ENCODE results near the gene FKBP9.
"Not testable (repeated sequence)": the region's sequence is repeated elsewhere in the genome, so short reads cannot be mapped to it uniquely, and the experiment has no call there.

The FKBP9 gene

GRCh38 chr7:32964461-32965159 is 7.4 kb downstream of the FKBP9 start:
- TF ChIP-seq, protein P1, sequence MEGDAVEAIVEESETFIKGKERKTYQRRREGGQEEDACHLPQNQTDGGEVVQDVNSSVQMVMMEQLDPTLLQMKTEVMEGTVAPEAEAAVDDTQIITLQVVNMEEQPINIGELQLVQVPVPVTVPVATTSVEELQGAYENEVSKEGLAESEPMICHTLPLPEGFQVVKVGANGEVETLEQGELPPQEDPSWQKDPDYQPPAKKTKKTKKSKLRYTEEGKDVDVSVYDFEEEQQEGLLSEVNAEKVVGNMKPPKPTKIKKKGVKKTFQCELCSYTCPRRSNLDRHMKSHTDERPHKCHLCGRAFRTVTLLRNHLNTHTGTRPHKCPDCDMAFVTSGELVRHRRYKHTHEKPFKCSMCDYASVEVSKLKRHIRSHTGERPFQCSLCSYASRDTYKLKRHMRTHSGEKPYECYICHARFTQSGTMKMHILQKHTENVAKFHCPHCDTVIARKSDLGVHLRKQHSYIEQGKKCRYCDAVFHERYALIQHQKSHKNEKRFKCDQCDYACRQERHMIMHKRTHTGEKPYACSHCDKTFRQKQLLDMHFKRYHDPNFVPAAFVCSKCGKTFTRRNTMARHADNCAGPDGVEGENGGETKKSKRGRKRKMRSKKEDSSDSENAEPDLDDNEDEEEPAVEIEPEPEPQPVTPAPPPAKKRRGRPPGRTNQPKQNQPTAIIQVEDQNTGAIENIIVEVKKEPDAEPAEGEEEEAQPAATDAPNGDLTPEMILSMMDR (conservative IDR thresholded peaks at IDR 0.05), result peak; percentile 46
- H3K27ac ChIP-seq, result not testable (repeated sequence)

- H3K27ac ChIP-seq, result not testable (repeated sequence)
Observed at GRCh38 chr7:32966489-32967267, 9.4 kb downstream of the FKBP9 start.

GRCh38 chr7:32967268-32967582 is 10.0 kb downstream of the FKBP9 start:
- H3K27ac ChIP-seq, result not testable (repeated sequence)

GRCh38 chr7:32971967-32972366 is 14.7 kb downstream of the FKBP9 start:
- not testable (repeated sequence) for H3K27ac ChIP-seq

GRCh38 chr7:32977159-32977558 is 19.9 kb downstream of the FKBP9 start:
- not testable (repeated sequence) for H3K27ac ChIP-seq

- H3K27ac ChIP-seq, result not testable (repeated sequence)
Observed at GRCh38 chr7:32979246-32979645, 22.0 kb downstream of the FKBP9 start.

DNA sequence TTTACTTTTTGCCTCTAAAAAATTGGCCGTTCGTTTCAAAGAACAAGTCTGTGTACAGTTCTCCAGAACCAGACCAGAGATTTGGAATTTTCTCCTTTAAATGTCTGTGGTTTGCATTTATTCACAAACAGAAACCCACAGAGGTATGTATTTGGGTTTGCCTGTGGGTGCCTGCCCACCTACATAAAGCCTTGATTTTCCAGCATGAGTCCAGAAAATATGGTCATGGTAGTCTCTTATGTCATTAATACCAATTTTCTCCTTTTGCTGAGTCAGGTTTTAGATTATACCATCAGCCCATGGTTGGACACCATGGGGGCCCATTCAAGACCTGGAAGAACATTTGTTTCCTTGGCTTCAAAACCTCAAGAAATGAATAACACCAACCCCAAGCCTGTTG is 22.7 kb downstream of the FKBP9 start:
- H3K27ac ChIP-seq, result not testable (repeated sequence)

- H3K27ac ChIP-seq, result not testable (repeated sequence)
Observed at GRCh38 chr7:32988148-32988547, 30.9 kb downstream of the FKBP9 start.

- peak overlapping the region; percentile 49; the same call in 1 of the 2 replicates for H3K27ac ChIP-seq
Observed at GRCh38 chr7:32991068-32991585, 33.9 kb downstream of the FKBP9 start.

DNA sequence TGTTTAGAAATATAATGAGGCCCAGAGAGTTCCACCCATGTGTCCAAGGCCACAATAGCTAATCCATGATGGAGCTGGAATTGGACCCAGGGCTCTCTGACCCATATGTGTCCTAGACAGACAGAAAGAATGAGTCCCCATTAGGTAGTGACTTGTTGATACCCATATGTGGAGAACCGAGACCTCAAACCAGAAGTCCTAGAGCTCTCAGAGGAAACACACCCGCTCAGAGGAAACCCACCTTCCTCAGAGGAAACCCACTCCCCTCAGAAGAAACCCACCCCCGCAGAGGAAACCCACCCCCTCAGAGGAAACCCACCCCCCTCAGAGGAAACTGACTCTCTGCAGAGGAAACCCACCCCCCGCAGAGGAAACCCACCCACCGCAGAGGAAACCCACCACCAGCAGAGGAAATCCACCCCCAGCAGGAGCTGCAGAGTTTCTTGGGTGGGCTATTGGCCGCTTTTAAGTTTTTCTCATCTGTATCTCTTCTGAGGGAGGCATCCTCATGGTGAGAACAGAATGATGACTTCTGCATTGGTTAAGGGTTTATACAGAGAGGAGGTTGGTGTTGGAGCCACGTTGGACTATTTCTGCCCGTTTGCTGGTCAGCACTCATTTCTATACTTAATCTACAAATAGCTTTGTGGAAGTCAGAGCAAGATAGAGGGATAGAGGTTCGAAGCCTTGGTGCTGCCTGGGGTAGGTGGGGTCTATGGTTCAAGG is 34.9 kb downstream of the FKBP9 start:
- not testable (repeated sequence) for H3K27ac ChIP-seq

- H3K27ac ChIP-seq, result not testable (repeated sequence)
Observed at GRCh38 chr7:32992750-32993149, 35.5 kb downstream of the FKBP9 start.

DNA sequence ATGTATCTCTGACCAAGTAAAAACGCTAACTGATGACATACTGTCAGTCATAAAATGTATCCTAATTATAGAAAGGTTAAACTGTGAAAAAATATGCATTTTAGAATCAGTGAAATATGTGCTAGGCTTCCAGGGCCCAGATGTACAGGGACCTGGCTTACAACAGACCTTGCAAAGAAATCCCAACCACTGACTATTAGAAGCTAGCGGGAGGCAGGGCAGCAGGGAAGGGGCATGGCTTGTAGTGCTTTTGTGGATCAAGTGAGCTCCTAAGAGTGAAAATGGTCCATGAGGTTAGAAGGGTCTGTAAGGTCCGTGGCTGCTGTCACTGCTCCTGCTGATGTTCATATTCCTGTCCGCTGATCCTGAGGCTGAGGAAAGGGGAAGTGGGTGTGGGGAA is 40.7 kb downstream of the FKBP9 start:
- peak overlapping the region; percentile 40; the same call in 1 of the 2 replicates for H3K27ac ChIP-seq

DNA sequence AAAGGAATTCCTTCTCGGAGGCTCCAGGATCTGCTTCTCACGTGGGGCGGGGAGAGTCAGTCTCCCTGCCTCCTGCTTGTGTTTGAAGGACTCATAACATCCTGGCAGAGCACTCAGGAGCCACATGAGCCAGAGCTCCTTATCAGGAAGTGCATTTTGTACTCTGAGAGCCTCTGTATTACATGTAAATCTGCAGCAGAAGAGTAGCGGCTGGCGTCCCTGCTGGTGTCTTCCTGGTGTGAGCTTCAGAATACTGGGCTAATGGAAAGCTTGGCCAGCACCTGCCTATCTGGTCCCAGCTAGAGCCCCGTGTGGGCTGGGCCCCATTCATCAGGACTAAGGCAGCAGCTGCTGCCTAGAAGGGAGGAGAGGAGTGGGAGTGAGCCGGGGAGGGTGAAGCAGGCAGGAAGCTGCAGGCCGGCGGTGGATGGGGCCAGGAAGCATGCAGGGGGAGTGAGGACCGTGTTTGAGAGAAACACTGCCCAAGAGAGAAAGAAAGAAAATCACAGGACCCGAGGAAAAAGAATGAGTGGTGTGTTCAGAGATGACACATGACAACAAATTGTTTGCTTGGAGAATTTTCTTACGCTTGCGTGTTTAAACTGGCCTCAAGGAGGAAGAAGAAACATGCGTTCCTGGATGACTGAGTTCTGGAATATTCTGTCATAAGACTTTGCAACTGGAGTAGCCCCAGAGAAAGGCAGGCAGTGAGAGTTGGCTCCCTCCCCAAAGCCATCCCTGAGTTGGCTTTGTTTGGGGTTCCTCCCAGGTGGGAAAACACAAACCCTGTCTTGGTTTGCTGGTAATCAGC is 41.3 kb downstream of the FKBP9 start:
- peak overlapping the region; percentile 40; the same call in 1 of the 2 replicates for H3K27ac ChIP-seq

DNA sequence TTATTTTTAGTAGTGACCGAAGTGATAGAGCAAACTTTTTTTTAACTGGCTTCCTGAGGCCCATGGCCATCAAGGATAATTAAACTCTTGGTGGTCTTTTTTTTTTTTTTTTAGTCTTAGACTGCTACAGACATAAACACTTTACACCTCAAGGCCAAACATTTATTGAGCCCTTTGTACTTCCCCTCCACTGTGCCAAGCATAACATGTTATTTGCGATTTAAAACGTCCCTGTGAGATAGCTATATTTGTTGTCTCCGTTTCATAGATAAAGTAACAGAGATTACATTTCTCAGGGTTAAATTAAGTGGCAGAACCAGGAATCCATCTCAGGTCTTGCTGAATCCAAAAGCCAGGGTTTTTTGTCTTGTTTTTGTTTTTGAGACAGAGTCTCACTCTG is 42.1 kb downstream of the FKBP9 start:
- H3K27ac ChIP-seq, result peak overlapping the region; percentile 40; the same call in 1 of the 2 replicates

DNA sequence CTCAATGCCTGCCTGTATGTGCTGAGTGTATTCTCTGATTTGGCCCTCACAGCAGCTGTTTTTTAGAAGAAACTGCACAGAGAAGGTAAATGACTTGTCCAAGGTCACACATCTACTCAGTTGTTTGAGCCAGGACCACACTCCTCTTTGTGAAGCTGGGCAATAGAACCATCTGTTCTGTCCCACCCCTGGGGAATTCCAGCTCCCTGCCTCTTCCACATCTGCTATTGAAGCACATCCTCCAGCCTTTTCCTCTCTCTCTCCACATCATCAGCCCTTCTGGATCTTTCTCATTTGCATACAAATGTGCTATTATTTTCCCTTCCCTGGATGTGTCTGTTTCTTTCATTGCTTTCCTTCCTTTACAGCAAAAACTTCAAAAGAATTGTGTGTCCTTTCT is 45.9 kb downstream of the FKBP9 start:
- H3K27ac ChIP-seq, result not testable (repeated sequence)

DNA sequence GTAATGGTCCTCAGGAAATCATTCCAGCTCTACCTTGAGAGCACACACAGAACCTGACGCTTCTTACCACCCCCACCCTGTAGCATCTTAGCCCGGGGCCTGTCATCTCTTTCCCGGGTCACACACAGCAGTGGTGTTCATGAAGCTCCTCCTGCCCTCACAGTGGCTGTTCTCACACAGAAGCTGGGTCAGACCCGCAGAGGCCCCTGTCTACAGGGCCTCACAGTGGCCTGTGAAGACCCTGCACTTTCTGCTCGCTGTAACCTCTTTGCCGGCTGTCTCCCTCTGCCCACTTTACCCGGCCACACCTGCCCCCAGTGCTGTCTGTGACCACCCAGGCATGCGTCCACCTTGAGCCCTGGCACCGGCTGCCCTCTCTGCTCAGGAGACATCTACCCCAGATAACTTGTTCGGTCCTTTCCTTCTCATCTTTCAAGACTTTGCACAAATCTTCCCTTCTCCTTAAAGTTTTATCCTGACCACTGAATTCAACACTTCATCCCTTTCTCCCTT is 46.9 kb downstream of the FKBP9 start:
- H3K27ac ChIP-seq, result not testable (repeated sequence)

DNA sequence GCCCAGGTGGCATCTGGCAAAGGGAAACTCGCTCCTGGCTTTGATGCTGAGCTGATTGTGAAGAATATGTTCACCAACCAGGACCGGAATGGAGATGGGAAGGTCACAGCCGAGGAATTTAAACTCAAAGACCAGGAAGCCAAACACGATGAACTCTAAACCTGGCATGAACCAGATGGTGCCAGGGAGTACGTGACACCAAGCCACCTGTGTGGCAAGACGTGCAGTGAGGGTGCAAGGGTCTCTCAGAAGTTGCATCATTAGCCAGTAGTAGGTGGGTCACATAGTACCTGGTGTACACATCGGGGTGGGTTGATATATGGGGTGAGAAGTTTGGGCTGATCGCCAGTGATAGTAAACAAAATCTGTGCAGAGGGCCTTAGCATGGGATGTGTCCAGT is 48.0 kb downstream of the FKBP9 start:
- not testable (repeated sequence) for H3K27ac ChIP-seq

GRCh38 chr7:33005690-33006089 is 48.5 kb downstream of the FKBP9 start:
- H3K27ac ChIP-seq, result not testable (repeated sequence)

Data from VCaP (cell line).